Measurements from ENCODE around the gene EEIG2. TPM values are rescaled to one million over a fixed set of nuclear protein-coding genes. Genes with fewer than 3 reads are reported as not detected.

The EEIG2 gene
- total RNA-seq, result 10 to 100 TPM; 11.6 to 12.2 TPM
- 9.2 TPM for polyA plus RNA-seq (2013, experiment 1 of 2)
- polyA plus RNA-seq (2013, experiment 2 of 2), result 7.7 TPM
- total RNA-seq, result 14.8 to 279 (median 51.4) reads per million in 172 experiments

DNA sequence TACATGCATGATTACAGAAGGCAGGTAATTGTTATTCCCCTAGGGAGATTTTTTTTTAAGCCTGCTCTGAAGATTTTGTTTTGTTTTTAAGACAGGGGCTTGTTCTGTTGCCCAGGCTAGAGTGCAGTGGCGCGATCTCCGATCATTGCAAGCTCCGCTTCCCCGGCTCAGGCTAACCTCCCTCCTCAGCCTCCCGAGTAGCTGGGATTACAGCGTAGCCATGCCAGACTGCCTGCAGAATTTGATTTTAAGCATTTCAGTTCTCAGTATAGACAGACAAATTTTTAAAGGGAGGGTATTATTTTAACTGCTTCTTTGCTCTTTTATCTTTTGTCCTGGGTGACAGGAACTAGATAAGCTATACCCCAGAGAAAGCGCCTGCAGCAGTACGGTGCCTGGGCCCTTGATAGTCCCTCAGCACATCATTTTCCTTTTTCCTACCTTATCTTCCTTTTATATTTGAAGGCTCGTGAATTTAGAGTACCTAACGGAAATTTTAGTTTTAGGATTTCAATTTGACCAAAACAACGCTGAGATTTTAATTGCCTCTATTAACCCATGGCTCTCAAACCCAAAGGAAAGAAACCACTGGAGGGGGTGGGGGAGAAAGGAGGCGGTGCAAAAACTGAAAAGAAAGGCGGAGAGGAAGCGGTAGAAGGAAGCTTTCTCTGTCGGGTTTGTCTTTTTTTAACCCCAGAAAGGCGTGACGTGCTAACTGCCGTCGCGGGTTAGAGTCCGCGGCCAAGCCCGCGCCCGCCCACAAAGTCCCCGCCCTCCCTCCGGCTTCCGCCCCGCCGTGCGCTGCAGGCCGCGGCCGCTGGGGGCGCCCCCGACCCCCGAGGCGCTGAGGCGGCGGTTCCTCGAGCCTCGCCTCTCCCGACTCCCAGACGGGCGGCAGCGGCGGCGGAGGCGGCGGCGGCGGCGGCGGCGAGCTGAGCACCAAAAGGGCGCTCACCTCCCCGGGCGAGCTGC is at the start of gene EEIG2:
Gene EEIG2, plus strand, starts transcription at position 886 of the 972 bp plus-strand sequence. CDS start 329 bp downstream, outside the sequence.
- peak within 1 kb of the TSS; percentile 99 for H3K4me3 Mint-ChIP-seq
- peaks cover 5% of the 10 kb centered on the region for H3K36me3 Mint-ChIP-seq (ENCODE audit: low read depth)
- intact Hi-C loops (cut with DNase I, micrococcal nuclease), result loop anchor here (1.0 to 10.0 kb wide), 6 partner anchors 83 to 777 kb away; partner anchors contain the start of genes PRPF38B (in 2 of the 2), GPSM2 (in 1 of the 2) and STXBP3 (in 1 of the 2)
- H3K27me3 Mint-ChIP-seq, result no peaks in the 10 kb centered on the region
- Histone ChIP-seq H3K9me3 (ENCODE audit: control insufficient read depth in 1 of 2, insufficient read depth in 1 of 2, low read length in 2 of 2) (no peaks in the 10 kb centered on the region), H3K27ac (ENCODE audit: low read depth in 1 of 2, low read length in 2 of 2) (peak within 1 kb of the TSS; percentile 57), H3K36me3 (ENCODE audit: insufficient read depth, low read length) (no peaks in the 10 kb centered on the region), H3K27me3 (ENCODE audit: control insufficient read depth in 1 of 2, insufficient read depth in 2 of 2, low read length in 2 of 2) (no peaks in the 10 kb centered on the region), H3K4me1 (ENCODE audit: insufficient read depth, low read length) (peaks cover 30% of the 10 kb centered on the region), H3K4me3 (ENCODE audit: low read length) (peak within 1 kb of the TSS; percentile 77)
- peak within 1 kb of the TSS; percentile 88 for H3K27ac Mint-ChIP-seq
- CTCF ChIA-PET, result interaction anchor here (0.6 to 4.3 kb wide), 35 partner anchors 9 to 553 kb away, joined by 3 to 77 read pairs (median 4); partner anchors contain the start of gene PRPF38B
- no peaks in the 10 kb centered on the region for H3K9me3 Mint-ChIP-seq
- H3K4me1 Mint-ChIP-seq (ENCODE audit: low read depth), result peaks cover 47% of the 10 kb centered on the region
- peak; percentile 85 to 96 (median 90) for DNase-seq
- TF ChIP-seq, protein P1, sequence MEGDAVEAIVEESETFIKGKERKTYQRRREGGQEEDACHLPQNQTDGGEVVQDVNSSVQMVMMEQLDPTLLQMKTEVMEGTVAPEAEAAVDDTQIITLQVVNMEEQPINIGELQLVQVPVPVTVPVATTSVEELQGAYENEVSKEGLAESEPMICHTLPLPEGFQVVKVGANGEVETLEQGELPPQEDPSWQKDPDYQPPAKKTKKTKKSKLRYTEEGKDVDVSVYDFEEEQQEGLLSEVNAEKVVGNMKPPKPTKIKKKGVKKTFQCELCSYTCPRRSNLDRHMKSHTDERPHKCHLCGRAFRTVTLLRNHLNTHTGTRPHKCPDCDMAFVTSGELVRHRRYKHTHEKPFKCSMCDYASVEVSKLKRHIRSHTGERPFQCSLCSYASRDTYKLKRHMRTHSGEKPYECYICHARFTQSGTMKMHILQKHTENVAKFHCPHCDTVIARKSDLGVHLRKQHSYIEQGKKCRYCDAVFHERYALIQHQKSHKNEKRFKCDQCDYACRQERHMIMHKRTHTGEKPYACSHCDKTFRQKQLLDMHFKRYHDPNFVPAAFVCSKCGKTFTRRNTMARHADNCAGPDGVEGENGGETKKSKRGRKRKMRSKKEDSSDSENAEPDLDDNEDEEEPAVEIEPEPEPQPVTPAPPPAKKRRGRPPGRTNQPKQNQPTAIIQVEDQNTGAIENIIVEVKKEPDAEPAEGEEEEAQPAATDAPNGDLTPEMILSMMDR (IDR thresholded peaks at IDR 0.05), result peak; percentile 56
- peak; percentile 90 for ATAC-seq (ENCODE audit: poor library complexity)
- POLR2A ChIA-PET, result interaction anchor here (0.6 to 5.0 kb wide), 22 partner anchors 8 to 1780 kb away, joined by 3 to 66 read pairs (median 4); partner anchors contain the start of genes HENMT1, PRPF38B, RBM15 and SLC25A24

DNA sequence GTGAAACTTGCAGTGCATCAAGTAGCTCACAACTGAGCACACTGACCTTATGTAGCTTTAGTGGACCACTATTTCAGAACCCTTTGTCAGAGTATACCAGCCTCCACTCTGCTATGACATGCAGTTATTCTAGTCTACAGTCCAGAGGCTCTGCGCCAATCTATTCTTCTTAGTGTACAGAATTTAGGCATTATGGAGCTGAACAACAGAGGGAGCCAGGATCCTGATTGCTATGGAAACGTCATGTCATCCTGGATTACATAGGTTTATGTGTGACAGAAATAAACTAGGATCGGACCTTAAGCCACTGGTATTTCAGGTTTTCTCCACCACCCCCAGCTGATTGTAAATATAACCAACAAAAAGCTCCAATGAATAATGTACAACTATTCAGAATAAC is 48.1 kb upstream of the EEIG2 start:
- Mint-ChIP-seq H3K4me3 (no peak overlapping the region), H3K4me1 (ENCODE audit: low read depth) (no peaks in the 10 kb centered on the region), H3K36me3 (ENCODE audit: low read depth) (no peaks in the 10 kb centered on the region), H3K9me3 (no peaks in the 10 kb centered on the region), H3K27me3 (peaks cover 13% of the 10 kb centered on the region), H3K27ac (no peak overlapping the region)
- peaks cover 0 to 10% of the 10 kb centered on the region in 2 experiments for H3K27me3 ChIP-seq (ENCODE audit: control insufficient read depth in 1 of 2, insufficient read depth in 2 of 2, low read length in 2 of 2)
- H3K4me3 ChIP-seq (ENCODE audit: low read length), result no peak overlapping the region
- no peaks in the 10 kb centered on the region for H3K4me1 ChIP-seq (ENCODE audit: insufficient read depth, low read length)
- CTCF ChIA-PET, result interaction anchor here (1.3 to 4.0 kb wide), 5 partner anchors 49 to 180 kb away, joined by 9 to 49 read pairs (median 11); partner anchors contain the start of genes EEIG2 and PRPF38B
- H3K9me3 ChIP-seq (ENCODE audit: control insufficient read depth in 1 of 2, insufficient read depth in 1 of 2, low read length in 2 of 2), result no peaks in the 10 kb centered on the region
- intact Hi-C loops (cut with DNase I, micrococcal nuclease), result loop anchor here (1.0 to 5.0 kb wide), 7 partner anchors 50 to 387 kb away; partner anchors contain the start of genes PRPF38B (in 1 of the 2) and STXBP3 (in 1 of the 2)
- no peak for ATAC-seq (ENCODE audit: poor library complexity)
- H3K27ac ChIP-seq (ENCODE audit: low read depth in 1 of 2, low read length in 2 of 2), result no peak overlapping the region
- no peak for DNase-seq
- TF ChIP-seq, protein P1 (IDR thresholded peaks at IDR 0.05), result no peak
- no peaks in the 10 kb centered on the region for H3K36me3 ChIP-seq (ENCODE audit: insufficient read depth, low read length)
- POLR2A ChIA-PET, result interaction anchor here (0.7 to 2.3 kb wide), 3 partner anchors 48 to 252 kb away, joined by 3 to 32 read pairs (median 9); partner anchors contain the start of gene EEIG2

Measured in CD4-positive, alpha-beta T cell (primary cell).